HG03064 (cell line): ENCODE results near the gene NKX1-1.
"Not testable (repeated sequence)": the region's sequence is repeated elsewhere in the genome, so short reads cannot be mapped to it uniquely, and the experiment has no call there.

ENCODE experiments used
- ATAC-seq: cut with Tn5 transposase; IDR thresholded peaks from one replicate; pipeline ENCODE4 v1.9.1; 2021; ENCODE audit warnings: low read depth; ENCODE audit not compliant: unreplicated experiment

The NKX1-1 gene

DNA sequence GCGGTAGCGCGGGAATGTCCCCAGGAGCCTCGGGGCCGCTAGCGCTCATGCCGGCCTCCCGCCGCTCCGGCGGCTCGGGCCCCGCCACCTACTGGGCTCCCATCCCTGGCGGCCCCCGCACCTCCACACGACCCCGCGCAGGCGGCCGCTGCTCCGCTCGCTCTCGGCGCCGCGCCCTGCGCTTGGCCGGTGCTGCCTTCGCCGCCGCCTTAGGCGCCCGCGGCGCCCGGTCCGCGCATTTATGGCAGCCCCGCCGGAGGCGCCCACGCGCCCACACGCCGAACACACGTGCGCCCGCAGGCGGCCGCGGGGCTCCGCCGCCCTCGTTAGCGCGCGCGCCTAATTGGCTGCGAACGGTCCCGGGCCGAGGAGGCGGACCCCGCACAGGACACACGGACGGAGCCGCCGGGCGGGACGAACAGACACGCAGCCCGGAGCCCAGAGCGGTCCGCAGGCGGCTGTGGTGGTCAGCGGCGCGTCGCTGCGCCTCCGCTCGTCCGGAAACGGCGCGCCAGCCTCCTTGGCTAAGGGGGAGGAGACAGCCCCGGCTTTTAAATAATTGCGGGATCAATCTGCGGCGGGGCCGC is at the start of gene NKX1-1:
NKX1-1 (minus strand) TSS at position 49 of the 587 bp plus-strand sequence; CDS start at position 49, 0 bp downstream.
- no peak for ATAC-seq

DNA sequence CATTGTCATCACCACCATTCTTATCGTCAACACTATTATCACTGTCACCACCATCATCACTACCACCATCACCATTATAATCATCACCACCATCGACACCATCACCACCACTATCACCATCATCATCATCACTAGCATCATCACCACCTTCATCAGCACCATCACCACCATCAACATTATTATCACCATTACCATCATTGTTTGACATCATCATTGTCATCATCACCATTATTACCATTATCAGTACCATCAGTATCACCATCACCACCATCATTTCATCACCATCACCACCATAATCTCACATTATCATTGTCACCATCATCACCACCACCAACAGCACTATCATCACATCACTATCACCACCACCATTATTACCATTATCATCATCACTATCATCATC is 47.5 kb upstream of the NKX1-1 start:
- no peak for ATAC-seq

DNA sequence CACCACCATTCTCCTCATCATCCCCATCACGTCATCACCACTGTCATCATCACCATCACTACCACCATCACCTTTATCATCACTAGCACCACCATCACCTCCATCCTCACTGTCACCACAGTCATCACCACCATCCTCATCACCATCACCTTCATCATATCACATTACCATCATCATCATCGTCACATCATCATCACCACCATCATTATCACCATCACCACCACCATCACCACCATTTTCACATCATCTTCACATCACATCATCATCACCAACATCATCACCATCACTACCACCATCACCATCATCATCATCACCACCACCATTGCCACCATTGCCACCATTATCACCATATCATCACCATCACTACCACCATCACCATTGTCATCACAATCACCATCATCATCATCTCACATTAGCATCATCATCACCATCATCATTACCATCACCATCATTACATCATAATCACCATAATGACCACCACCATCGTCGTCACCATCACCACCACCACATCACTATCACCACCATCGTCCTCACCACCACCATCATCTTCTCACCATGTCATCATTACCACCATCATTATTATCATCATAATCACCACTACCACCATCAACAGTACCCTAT is 46.3 kb upstream of the NKX1-1 start:
- no peak for ATAC-seq

DNA sequence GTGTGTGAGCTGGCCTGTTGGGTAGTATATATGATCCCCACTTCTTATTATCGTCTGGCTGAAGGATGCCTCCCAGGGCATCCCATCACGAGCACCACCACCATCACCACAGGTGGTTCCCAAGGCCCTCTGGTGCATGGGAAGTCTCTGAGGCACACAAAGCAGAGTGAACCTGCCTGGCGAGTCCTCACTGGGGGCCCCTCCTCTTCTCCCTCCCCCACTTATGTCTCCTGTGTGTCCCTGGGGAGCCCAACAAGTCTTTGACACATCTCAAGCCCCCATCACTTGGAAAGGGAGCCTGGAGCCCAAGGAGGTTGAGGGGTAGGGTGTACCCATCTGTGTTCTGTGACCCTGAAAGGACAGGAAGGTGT is 45.5 kb upstream of the NKX1-1 start:
- no peak for ATAC-seq

DNA sequence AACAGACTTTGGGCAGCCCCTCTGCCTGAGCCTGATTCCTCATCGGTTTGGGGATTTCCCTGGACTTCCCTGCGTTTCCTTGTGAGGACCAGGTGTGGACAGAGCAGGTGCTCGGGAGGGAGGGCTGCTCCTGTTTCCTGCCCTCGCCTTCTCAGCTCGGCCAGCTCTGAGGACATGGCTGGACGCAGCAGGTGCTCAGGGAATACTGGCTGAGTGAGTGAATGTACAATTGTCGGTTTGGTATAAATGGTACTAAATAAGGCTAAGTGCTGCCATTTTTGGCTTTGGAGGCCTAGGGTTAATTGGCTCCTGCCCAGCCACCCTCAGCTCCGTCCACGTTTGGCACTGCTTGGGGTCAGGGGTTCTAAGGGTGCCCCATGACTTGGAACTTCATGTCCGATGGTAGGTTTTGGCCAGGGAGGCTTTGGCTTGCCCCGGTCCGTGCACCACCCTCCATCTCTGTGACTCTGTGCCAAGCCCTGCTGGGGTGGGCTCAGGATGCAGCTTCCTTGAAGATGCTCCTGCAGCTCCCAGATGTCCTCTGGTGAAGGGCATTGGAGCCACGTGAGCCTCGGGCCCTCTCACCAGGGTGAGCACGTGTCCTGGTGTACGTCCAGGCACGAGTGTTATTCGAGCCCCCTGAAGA is 45.0 kb upstream of the NKX1-1 start:
- no peak for ATAC-seq

DNA sequence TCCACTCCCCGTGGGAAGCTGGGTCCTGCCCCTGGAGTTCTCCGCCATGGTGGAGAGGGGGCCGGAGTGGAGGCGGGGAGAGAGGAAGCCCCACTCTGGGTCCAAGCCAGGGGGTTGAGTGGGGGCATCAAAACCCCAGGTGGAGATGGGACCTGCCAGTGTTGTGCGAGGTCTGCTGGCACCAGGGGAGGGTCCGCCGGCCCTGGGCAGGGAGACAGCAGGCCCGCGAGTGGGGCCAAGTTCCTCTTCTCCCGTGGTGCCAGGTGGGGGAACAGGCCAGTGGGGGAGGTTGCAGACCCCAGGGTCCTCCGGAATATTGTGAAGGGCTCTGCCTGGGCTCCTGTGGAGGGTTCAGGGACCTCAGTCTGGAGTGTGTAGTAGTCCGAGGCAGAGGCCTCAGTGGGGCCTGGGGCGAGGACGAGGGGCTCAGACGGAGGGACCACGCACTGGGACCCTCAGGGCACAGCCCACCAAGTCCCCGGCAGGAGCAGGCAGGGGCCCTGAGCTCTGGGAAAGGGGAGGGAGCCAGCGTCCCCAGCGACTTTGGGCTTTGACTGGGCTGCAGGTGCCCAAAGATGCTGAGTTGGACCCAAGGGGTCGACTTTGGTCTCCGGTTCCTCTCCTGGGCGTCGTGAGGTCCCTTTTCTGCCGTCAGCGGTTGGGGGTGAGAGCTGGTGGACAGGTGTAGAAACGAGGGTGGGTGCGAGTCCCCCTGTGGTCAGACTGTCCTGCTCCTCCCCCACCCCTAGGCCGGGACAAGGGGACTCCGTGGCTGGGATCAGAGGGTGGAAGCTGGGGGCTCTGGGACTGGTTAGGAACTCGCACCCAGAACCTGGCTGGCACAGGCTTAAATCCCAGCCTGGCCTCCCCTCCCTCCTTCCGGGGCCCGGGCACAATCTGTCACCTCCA is 43.8 kb upstream of the NKX1-1 start:
- ATAC-seq: no peak

DNA sequence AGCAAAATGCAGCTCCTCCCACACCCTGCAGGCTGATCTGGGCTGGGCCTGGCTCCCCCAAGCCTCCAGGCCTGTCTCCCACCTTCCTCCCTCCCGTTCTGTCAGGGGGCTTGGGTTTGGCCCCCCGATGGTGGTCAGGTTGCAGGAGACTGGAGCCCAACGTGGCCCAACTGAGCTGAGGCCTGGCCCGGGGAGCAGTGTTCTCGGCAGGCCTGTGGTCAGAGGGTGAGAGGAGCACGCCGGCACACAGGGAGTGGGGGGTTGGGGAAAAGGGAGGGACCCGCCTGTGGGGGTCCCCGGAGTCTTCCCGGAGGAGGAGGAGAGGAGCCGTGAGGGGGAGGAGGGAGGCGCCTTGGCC is 43.2 kb upstream of the NKX1-1 start:
- no peak for ATAC-seq

DNA sequence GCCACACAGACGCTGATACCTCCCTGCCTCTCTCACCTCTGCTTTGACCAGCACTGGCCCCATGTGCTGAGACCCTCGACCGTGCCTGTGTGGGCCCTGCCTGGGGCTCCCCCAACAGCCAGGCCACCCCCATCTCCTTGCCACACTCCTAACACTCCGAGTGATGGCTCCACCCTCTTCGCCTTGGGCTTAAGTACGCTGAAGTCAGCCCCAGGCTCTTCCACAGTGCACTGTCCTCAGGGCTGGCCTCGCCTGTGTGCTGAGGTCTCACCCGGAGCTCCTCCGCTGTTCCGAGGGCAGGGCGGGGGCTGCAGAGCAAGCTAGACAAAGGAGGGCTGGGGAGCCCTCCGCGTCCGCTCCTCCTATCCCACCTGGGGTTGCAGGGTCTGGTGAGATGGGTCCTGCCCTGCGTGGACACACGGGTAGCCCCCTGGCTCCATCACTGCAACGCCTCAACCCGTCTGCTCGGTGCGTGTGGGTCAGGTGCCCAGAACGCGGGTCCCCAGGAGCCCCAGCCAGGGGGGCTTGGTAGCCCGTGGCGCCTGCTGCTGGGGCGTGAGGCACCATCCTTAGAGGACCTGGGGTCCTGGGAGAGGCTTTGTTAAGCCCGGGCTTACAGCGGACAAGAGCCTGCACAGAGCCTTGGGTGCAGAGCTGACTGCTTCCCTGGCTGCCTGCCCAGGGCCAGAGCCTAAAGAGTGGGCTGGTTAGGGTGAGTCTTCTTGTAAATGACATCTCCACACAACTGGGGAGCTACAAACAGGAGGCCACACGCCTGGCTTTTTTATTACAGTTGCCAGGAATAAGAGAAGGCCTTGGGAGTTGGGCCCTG is 42.6 kb upstream of the NKX1-1 start:
- ATAC-seq: no peak

DNA sequence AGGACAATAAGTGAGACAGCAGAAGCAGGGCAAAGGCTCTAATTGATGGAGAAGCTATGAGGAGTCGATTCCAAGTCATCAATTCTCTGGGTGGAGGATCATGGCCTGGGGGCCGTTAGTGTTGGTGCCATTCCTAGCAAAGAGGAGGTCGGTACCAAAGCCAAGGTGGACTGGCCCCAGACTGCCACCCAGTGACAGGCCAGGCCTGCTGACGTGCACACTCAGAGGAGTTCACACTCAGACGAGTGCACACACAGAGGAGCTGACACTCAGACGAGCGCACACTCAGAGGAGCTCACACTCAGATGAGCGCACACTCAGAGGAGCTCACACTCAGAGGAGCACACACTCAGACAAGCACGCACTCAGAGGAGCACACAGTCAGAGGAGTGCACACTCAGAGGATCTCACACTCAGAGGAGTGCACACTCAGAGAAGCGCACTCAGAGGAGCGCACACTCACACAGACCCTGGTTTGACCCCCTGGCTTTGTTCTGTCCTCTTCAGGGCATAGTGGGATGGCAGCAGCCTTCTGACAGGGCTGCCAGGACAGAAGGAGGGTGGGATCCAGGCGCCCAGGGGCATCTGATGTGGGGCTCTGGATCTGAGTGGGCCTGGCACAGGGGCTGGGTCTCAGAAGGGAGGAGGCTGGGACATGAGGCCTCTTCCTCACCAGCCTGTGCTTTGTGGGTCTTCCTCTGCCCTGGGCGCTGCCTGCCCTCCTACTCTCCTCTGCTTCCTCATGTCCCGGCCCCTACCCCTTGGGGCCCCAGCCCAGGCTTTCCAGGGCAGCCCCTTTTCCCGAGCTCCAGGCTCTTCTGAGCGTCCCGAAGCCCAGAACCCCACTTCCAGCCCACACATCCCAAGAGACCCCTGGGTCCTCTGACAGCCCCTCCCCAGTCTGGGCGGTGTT is 41.7 kb upstream of the NKX1-1 start:
- no peak for ATAC-seq

DNA sequence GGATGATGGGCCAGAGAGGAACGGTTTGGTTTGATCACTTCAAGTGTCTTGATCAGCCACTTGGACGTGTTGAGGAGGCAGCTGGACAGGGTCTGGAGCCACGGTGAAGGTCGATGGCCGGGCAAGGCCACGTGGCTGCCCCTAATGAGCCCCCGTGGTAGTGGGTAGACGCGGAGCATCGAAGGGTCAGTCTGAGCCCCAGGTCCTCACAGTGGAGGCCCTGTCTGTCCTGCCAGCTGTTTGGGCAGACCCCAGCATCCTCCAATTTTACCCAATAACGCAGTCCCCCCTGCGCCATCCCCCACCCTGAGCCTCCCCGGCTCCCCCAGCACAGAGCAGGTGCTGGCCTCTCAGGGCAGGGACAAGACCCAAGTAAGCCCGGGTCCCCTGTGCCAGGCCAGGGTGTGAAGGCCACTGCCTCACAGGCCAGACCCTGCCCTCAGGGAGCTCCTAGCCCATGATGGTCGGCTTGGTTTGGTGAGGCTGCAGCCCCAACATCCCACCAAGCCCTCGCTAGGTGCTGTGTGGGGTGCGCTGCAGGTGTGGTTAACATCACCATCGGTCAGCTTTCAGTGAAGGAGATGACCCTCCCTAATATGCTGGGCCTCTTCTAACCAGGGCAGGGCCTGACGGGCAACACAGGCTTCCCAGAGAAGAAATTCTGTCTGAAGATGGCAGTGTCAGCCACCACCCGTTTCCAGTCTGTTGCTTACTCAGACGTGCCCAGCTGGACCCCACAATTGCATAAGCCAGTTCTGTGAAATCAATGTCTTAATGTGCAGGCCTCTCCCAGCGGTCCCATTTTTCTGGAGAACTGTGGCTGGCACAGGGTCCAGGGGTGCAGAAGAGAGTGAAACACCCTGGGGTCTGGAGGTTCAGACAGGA is 40.5 kb upstream of the NKX1-1 start:
- ATAC-seq: no peak

DNA sequence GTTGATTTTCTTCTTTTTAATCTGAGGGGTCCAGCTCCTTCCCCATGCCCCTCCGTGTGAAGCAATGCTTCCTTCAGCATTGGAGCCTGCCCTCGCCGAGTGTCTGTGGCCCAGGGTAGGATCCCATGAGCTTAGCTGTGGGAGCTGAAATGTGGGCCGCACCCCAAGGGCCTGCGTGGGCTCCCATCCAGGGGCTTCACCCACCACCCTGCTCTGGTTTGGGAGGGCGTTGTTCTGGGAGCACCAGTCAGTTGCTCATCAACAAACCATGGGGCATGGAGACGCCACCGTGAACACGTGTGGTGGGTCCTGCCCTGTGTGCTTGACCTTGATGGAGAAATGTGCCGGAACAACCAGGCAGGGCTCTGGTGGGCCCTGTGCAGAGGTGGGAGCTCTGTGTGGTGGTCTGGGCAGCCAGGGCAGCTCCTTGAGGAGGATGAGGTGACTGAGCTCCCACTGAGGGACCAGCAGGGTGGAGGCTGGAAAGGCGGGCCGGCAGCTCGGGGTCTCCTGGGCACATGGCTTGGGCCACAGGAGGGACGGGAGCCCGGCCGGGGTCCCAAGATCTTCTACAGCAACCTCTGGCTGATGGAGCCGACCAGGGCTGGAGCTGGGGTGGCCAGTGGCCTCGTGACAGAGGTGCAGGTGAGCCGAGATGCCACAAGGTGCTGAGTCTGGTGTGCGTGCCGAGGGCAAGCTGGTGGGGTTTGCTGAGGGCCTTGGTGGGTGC is 39.6 kb upstream of the NKX1-1 start:
- no peak for ATAC-seq

DNA sequence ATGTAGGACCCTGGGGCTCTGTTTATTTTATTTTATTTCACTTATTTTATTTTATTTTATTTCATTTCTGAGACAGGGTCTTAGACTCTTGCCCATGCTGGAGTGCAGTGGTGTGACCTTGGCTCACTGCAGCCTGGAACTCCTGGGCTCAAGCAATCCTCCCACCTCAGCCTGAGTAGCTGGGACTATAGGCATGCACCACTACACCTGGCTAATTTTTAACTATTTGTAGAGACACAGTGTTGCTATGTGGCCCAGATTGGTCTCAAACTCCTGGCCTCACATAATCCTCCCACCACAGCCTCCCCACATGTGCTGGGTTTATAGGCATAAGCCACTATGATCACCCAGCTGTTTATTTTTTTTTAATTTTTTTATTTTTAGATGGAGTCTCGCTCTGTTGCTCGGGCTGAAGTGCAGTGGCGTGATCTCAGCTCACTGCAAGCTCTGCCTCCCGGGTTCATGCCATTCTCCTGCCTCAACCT is 37.5 kb upstream of the NKX1-1 start:
- ATAC-seq: not testable (repeated sequence)

DNA sequence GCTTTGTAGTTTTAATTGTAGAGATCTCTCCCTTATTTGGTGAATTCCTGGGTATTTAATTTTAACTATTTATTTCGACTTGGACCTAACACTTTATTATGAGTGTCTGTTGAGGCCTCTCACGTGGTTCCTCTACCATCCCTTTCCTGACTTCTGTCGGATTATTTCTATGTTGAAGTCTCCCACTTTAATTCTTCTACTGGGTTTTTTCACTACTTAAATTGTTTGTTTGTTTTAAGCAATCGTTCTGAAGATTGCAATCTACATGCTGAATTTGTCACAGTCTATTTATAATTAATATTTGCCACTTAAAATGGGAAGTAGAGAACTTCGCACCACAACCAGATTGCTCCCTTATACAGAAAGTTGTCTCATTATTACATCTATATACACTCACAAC is 20.8 kb upstream of the NKX1-1 start:
- ATAC-seq: no peak

DNA sequence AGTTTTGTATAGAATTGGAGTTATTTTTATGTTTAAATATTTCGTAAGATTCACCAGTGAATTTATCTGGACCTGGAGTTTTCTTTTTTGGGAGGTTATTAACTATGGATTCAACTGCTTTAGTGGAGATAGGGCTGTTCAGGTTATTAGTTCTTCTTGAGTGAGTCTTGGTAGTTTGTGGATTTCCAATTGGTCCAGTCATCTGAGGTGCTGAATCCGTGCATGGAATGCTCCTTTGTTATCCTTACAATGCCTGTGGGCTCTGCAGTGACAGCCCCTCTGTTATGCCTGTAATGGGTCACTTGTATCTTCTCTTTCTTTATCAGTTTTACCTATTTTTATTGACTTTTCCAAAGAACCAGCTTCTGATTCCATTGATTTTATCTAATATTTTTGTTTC is 15.4 kb upstream of the NKX1-1 start:
- no peak for ATAC-seq

DNA sequence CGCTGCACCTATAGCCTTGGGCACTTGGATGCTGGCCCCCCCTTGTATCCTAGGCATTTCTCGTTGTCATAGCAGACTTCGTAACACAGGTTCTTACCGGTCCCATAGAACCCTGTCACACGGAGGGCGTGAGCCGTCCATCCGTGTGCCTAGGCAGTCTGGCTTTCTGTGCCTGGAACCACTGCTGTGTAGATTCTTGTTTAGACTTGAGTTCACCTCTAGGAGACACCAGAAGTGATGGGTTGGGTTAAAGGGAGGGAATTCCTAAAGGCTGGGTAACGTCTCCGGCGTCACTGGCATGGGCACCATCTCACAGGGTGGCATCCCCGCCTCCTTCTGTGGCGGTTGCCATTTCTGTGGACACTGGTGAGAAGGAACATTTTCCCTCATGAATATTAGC is 13.5 kb upstream of the NKX1-1 start:
- no peak for ATAC-seq

DNA sequence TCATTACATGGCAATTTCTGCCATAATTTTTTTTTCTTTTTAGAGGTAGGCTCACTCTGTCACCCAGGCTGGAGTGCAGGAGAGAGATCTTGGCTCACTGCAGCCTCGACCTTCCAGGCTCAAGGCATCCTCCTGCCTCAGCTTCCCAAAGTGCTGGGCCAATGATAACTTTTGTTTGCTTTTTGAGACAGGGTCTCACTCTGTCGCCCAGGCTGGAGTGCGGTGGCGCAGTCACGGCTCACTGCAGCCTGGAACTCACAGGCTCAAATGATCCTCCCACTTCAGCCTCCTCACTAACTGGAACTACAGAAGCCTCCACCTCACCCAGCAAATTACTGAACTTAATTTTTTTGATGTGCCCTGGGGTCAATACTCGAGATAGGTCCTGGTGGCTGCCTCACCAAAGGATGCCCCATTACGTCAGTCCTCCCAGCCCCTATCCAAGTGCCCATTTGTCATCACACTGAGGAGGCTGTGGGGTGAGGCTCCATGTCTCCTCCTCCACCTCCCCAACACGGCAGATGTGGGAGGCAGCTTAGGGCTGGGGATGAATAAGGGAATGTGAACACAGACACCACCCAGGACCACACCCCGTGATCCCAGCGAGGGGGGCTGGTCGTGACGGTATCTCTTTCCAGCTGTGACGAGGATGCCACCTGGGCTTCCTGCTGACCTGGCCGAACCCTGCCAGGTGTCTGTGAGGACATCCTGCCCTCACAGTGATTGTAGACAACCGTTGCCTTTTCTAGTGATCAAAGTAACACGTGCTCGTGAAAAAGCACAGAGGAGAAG is 12.4 kb upstream of the NKX1-1 start:
- ATAC-seq: no peak
